Mesenchymal stem cell (in vitro differentiated cells and primary cell): ENCODE results near the gene OPCML.

Experiments used
- DNase-seq: peaks from one replicate; pipeline ENCODE4 v3.0.0-alpha.2; 2013
- H2AFZ ChIP-seq: one replicate; pipeline ENCODE4 v1.6.1; 2013; ENCODE audit warnings: low read depth, mild to moderate bottlenecking, control low read depth, inconsistent platforms, low read length, moderate library complexity
- H2AK5ac ChIP-seq: 2 replicates; pipeline ENCODE4 v1.6.1; 2013; ENCODE audit warnings: low read length, moderate library complexity, mild to moderate bottlenecking, inconsistent platforms; ENCODE audit not compliant: severe bottlenecking
- H2BK120ac ChIP-seq: one replicate; pipeline ENCODE4 v1.6.1; 2013; ENCODE audit warnings: low read depth, mild to moderate bottlenecking, inconsistent platforms, low read length, moderate library complexity
- H2BK12ac ChIP-seq, 2 experiments: one replicate each; pipeline ENCODE4 v1.6.1; 2013; ENCODE audit warnings: inconsistent platforms in 2 of 2, low read length in 2 of 2, mild to moderate bottlenecking in 2 of 2, moderate library complexity in 2 of 2, control low read depth in 1 of 2
- H2BK15ac ChIP-seq: one replicate; pipeline ENCODE4 v1.6.1; 2013; ENCODE audit warnings: mild to moderate bottlenecking, low read depth, inconsistent platforms; ENCODE audit not compliant: poor library complexity, severe bottlenecking
- H2BK5ac ChIP-seq: 2 replicates; pipeline ENCODE4 v1.6.1; 2013; ENCODE audit warnings: low read depth, mild to moderate bottlenecking, low read length, control low read depth, inconsistent platforms; ENCODE audit not compliant: poor library complexity, severe bottlenecking
- H3K14ac ChIP-seq, 2 experiments: one replicate each; pipeline ENCODE4 v1.6.1; 2013; ENCODE audit warnings: inconsistent platforms in 2 of 2, low read length in 2 of 2, control low read depth in 1 of 2, mild to moderate bottlenecking in 1 of 2, moderate library complexity in 1 of 2
- H3K18ac ChIP-seq, 2 experiments: one replicate each; pipeline ENCODE4 v1.6.1; 2013; ENCODE audit warnings: inconsistent platforms in 2 of 2, low read length in 2 of 2, control low read depth in 1 of 2, low read depth in 1 of 2, mild to moderate bottlenecking in 1 of 2
- H3K23ac ChIP-seq, 2 experiments: one replicate each; pipeline ENCODE4 v1.6.1; 2013; ENCODE audit warnings: inconsistent platforms in 2 of 2, low read length in 2 of 2, mild to moderate bottlenecking in 2 of 2, moderate library complexity in 2 of 2, control low read depth in 1 of 2
- H3K27ac ChIP-seq: 2 replicates; pipeline ENCODE4 v1.5.1; 2013; ENCODE audit warnings: mild to moderate bottlenecking, moderate library complexity, low read length, control low read depth, inconsistent platforms; ENCODE audit not compliant: poor library complexity, severe bottlenecking
- H3K27me3 ChIP-seq, 2 experiments: 2 replicates each; pipeline versions ENCODE4 v1.6.1 to v1.7.0; 2013; ENCODE audit warnings: low read length in 2 of 2, mild to moderate bottlenecking in 2 of 2, moderate library complexity in 2 of 2, control low read depth in 1 of 2, inconsistent platforms in 1 of 2; ENCODE audit not compliant: control insufficient read depth in 1 of 2, insufficient read depth in 1 of 2
- H3K36me3 ChIP-seq, 2 experiments: 2 replicates each; pipeline versions ENCODE4 v1.6.1 to v1.7.0; 2013; ENCODE audit warnings: low read length in 2 of 2, control low read depth in 1 of 2, inconsistent platforms in 1 of 2, low read depth in 1 of 2, mild to moderate bottlenecking in 1 of 2; ENCODE audit not compliant: insufficient read depth in 2 of 2, control insufficient read depth in 1 of 2
- H3K4ac ChIP-seq, 2 experiments: one replicate each; pipeline ENCODE4 v1.6.1; 2013; ENCODE audit warnings: inconsistent platforms in 2 of 2, low read length in 2 of 2, mild to moderate bottlenecking in 2 of 2, moderate library complexity in 2 of 2, control low read depth in 1 of 2, low read depth in 1 of 2
- H3K4me1 ChIP-seq: 2 replicates; pipeline ENCODE4 v1.6.1; 2013; ENCODE audit warnings: low read depth, low read length, control low read depth; ENCODE audit not compliant: control insufficient read depth, insufficient read depth
- H3K4me2 ChIP-seq: 2 replicates; pipeline ENCODE4 v1.6.1; 2013; ENCODE audit warnings: low read length, mild to moderate bottlenecking, inconsistent platforms; ENCODE audit not compliant: poor library complexity, severe bottlenecking
- H3K4me3 ChIP-seq, 2 experiments: 2 replicates each; pipeline versions ENCODE4 v1.5.1 to v1.7.0; 2013; ENCODE audit warnings: low read length in 2 of 2, mild to moderate bottlenecking in 2 of 2, control low read depth in 1 of 2, low read depth in 1 of 2; ENCODE audit not compliant: insufficient read depth in 1 of 2
- H3K79me1 ChIP-seq: replicated peaks from 2 replicates; pipeline ENCODE4 v1.6.1; 2013; ENCODE audit warnings: mild to moderate bottlenecking, control low read depth, low read length, inconsistent platforms; ENCODE audit not compliant: poor library complexity, severe bottlenecking
- H3K9ac ChIP-seq: 2 replicates; pipeline ENCODE4 v1.7.0; 2013; ENCODE audit warnings: mild to moderate bottlenecking, low read length, moderate library complexity
- H3K9me3 ChIP-seq: 2 replicates; pipeline ENCODE4 v1.7.0; 2013; ENCODE audit warnings: mild to moderate bottlenecking, low read length; ENCODE audit not compliant: control insufficient read depth
- H4K8ac ChIP-seq: one replicate; pipeline ENCODE4 v1.6.1; 2013; ENCODE audit warnings: inconsistent platforms, mild to moderate bottlenecking, low read length, moderate library complexity
- H4K91ac ChIP-seq: one replicate; pipeline ENCODE4 v1.6.1; 2013; ENCODE audit warnings: mild to moderate bottlenecking, low read length, inconsistent platforms
- WGBS: methylation state at CpG from one replicate; pipeline ENCODE4 v1.1.7; 2013; ENCODE audit warnings: mixed read lengths; 5-methylcytosine and 5-hydroxymethylcytosine counted together

OPCML gene

DNA sequence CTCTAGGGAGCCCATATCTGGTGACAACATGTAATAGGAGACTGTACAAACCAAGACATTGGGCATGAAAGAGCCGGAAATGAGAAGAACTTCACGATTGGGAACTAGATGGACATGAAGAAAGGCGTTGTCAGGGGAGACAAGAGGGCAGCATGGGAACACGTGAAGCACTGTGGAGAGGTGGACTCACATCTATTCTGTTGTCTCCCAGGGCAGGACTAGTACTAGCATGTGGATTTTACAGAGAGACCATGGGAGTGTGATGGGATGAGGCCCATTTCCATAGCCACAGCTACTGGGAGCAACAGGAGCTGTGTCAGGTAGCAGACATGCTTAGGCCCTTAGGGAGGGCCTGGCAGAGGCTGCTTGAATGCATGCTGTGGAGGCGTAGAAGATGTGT lies 333.9 kb downstream of the OPCML start:
- Histone ChIP-seq H3K9ac (no peak overlapping the region), H2AK5ac (no peak overlapping the region), H3K4me2 (no peak overlapping the region), H2BK120ac (no peak overlapping the region), H3K27me3 (no peaks in the 10 kb centered on the region), H3K4ac (no peak overlapping the region), H2BK15ac (no peak overlapping the region), H3K4me1 (no peaks in the 10 kb centered on the region), H3K36me3 (no peaks in the 10 kb centered on the region), H3K14ac (no peak overlapping the region), H2AFZ (no peak overlapping the region), H3K9me3 (no peaks in the 10 kb centered on the region), H3K18ac (no peak overlapping the region), H3K23ac (no peak overlapping the region), H2BK12ac (no peak overlapping the region), H3K4me3 (no peak overlapping the region), H4K8ac (no peak overlapping the region), H3K27ac (no peak overlapping the region), H3K79me1 (no peaks in the 10 kb centered on the region), H4K91ac (no peak overlapping the region), H2BK5ac (no peak overlapping the region)
- WGBS, result 65% methylated on average over 4 of the region's 5 CpGs
- no peak for DNase-seq

DNA sequence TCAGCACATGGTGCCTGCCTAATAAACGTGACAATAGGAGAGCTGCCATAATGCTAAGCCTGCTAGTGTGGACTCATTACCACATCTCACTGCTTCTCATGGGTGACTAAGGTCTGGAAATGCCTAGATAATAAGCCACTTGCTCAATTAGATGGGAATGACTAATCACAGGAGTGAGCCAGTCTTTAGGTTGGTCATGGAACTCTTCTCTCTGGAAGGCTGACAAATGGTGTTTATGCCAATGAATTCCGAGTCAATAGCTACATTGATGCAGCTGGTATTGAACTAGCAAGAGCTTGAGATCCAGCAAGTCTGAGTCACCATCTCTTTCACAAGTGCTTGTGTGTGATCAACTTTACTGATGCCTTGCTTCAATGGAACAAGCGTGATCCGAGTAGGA lies 334.9 kb downstream of the OPCML start:
- Histone ChIP-seq H4K91ac (no peak overlapping the region), H2AFZ (no peak overlapping the region), H3K23ac (no peak overlapping the region), H2BK120ac (no peak overlapping the region), H3K14ac (no peak overlapping the region), H2BK5ac (no peak overlapping the region), H3K4me3 (no peak overlapping the region), H2BK12ac (no peak overlapping the region), H2AK5ac (no peak overlapping the region), H3K4me1 (no peaks in the 10 kb centered on the region), H4K8ac (no peak overlapping the region), H3K79me1 (no peaks in the 10 kb centered on the region), H3K4ac (no peak overlapping the region), H3K36me3 (no peaks in the 10 kb centered on the region), H3K27me3 (no peaks in the 10 kb centered on the region), H3K9me3 (no peaks in the 10 kb centered on the region), H3K27ac (no peak overlapping the region), H3K18ac (no peak overlapping the region), H3K9ac (no peak overlapping the region), H2BK15ac (no peak overlapping the region), H3K4me2 (no peak overlapping the region)
- 81% methylated on average over 4 of the region's 4 CpGs for WGBS
- DNase-seq, result no peak

DNA sequence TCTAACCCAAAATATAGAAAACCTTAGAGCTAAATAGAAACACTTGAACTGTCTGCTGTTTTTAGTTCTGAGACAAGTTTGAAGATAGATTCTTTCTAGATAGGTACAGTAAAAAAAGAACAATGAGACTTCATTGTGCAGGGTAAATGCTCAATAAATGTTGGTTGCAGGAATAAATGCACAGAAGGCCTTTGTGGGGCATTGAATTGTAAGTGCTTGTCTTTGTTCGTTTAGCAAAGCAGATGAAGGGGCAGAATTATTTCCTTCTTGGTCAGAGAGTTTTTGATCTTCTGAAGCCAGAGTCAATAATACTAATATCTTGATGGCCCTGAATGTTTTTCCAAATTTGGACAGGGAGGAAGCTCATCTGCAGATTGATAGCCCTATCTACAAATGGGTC lies 340.4 kb downstream of the OPCML start:
- Histone ChIP-seq H3K4ac (no peak overlapping the region), H2BK5ac (no peak overlapping the region), H3K23ac (no peak overlapping the region), H3K79me1 (no peaks in the 10 kb centered on the region), H3K4me3 (no peak overlapping the region), H3K36me3 (no peaks in the 10 kb centered on the region), H3K4me1 (no peaks in the 10 kb centered on the region), H3K27me3 (no peaks in the 10 kb centered on the region), H3K9me3 (no peaks in the 10 kb centered on the region), H2BK12ac (no peak overlapping the region), H2AK5ac (no peak overlapping the region), H4K8ac (no peak overlapping the region), H4K91ac (no peak overlapping the region), H3K9ac (no peak overlapping the region), H2AFZ (no peak overlapping the region), H3K27ac (no peak overlapping the region), H3K18ac (no peak overlapping the region), H2BK120ac (no peak overlapping the region), H3K14ac (no peak overlapping the region), H3K4me2 (no peak overlapping the region), H2BK15ac (no peak overlapping the region)
- WGBS, result 35% methylated on average over 1 of the region's 1 CpG
- DNase-seq, result no peak

DNA sequence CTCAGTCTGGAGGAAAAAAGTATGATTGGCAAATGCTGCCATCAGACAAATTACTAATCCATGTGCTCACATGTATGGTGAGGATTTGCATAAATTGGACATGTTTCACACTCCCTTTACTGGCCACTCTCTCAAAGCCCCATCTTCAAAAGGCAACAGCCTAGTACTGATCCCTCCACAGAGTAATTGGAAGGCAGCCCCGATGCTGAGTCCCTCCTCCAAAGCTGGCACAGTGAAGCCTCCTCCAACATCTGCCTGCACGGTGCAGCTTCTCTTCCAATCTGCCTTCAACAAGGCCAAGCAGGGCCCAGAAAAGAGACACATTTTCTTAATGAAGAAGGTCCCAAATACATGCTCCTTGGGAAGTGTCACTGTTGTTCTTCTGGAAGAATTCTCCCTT lies 350.6 kb downstream of the OPCML start:
- Histone ChIP-seq H3K14ac (no peak overlapping the region), H3K4me3 (no peak overlapping the region), H3K4ac (no peak overlapping the region), H3K4me2 (no peak overlapping the region), H2BK5ac (no peak overlapping the region), H2BK15ac (no peak overlapping the region), H3K27me3 (peaks cover 0 to 3% of the 10 kb centered on the region in 2 experiments), H2BK12ac (no peak overlapping the region), H3K9me3 (no peaks in the 10 kb centered on the region), H2AFZ (no peak overlapping the region), H2AK5ac (no peak overlapping the region), H3K18ac (no peak overlapping the region), H3K23ac (no peak overlapping the region), H4K91ac (no peak overlapping the region), H3K4me1 (no peaks in the 10 kb centered on the region), H2BK120ac (no peak overlapping the region), H3K9ac (no peak overlapping the region), H3K36me3 (no peaks in the 10 kb centered on the region), H3K79me1 (no peaks in the 10 kb centered on the region), H4K8ac (no peak overlapping the region), H3K27ac (no peak overlapping the region)
- DNase-seq, result no peak
- WGBS, result 95% methylated on average over 2 of the region's 2 CpGs
